ENCODE measurements around the gene TNK2.
"Not testable (repeated sequence)": the region's sequence is repeated elsewhere in the genome, so short reads cannot be mapped to it uniquely, and the experiment has no call there.

Gene TNK2

DNA sequence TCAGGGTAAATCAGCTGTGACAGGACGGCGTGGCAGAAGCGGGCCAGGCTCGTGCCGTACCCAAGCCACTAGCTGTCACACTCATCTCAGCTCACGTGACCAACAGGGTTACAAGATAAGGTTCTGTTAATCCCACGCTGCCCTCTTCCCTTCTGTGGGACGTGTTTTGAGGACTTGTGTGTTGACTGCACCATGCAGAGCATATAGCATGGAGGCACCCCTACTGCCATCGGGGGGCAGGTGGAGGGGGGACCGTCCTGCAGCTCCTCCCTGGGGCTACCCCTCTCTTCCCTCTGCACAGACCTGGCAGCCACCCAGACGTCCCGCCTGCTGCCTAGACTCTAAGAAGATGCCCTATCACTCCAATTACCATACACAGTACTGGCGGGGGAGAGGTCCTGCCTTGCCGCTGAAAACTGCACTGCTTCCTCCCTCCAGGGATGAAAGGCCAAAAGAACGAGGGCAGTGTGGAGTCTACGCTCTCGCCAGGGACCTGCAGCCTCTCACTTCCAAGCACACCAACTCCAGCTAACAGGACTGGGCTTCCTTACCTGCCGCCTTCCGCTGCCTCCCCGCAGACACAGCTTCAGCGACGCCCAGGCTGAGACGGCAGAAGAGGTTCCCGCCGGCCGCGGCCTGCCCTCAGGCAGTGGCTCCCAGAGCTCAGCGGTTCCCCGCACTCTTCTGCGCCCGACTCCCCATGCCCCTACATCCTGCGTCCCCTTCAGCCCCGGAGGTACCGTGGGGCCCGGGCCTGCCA, at the start of gene TNK2:
TSS of gene TNK2 (minus strand) at position 618 of the 760 bp plus-strand sequence. CDS start 19,963 bp downstream, outside the sequence.
- DNase-seq, result peak; percentile 95

DNA sequence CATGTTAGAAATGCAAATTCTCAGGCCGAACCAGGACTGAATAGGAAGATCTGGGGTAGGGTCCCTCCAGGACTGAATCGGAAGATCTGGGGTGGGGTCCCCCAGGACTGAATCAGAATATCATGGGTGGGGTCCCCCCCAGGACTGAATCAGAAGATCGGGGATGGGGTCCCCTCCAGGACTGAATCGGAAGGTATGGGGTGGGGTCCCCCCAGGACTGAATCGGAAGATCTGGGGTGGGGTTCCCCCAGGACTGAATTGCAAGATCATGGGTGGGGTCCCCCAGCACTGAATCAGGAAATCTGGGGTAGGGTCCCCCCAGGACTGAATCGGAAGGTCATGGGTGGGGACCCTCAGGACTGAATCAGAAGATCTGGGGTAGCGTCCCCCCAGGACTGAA, 48.2 kb upstream of the TNK2 start:
- no peak for DNase-seq

DNA sequence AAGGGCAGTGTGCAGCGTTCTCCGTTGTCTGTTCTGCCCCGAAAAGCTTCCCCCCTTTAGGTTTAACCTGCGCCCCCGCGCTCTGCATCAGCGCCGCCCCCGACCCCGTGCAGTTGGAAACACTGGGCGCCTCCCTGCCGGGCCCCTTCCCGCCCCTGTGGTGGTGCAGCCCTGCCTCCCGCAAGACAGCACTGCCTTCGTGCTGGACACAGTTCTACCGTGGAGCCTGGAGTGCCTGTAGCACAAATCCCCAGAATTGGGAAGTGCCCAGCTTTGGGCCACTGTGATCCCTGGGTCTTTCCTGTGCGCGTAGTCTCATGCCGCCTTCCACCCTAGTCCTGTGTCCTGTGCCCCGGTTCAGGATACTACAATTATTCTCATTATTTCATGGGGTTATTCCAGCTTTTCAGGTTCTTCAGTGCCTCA, 47.1 kb upstream of the TNK2 start:
- DNase-seq, result not testable (repeated sequence)

DNA sequence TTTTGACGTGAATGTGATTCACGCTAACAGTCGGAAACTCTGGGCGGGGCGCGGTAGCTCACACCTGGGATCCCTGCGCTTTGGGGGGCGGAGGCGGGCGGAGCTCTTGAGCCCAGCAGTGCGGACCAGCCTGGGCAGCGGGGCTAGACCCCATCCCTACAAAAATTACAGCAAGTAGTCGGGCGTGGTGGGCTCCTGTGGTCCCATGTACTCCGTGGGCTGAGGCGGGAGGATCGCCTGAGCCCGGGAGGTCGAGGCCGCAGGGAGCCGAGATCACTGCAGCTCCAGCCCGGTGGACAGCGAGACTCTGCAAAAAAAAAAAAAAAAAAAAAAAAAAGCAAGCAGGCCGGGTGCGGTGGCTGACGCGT, 46.4 kb upstream of the TNK2 start:
- not testable (repeated sequence) for DNase-seq

DNA sequence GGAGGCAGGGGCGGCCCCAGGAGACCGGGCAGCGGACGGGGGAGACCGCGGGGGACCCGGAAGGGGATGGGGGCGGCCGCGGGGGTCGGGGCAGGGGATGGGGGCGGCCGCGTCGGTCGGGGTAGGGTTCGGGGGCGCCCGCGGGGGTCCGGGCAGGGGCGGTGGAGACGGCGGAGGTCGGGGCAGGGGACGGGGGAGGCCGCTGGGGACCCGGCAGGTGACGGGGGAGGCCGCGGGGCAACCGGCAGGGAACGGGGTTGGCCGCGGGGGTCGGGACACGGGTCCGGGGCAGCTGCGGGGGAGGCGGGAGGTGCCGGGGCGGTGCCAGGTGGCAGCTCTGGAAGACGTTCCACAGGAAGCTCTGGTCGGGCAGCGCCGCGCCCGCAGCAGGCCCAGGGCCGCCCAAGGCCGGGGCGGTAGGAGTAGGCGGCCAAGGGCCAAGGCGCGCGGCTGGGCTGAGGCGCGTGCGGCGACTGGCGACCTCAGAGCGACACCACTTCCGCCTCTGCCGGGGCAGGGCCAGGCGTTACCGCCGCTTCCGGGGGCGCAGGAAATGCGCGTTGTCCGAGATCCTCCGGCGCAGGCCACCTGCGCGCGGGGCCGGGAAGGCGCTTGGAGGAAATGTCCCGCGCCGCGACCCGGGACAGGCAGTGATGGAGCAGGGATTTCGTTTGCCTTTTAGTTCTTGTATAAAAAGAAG, 45.9 kb upstream of the TNK2 start:
- DNase-seq, result peak; percentile 83

DNA sequence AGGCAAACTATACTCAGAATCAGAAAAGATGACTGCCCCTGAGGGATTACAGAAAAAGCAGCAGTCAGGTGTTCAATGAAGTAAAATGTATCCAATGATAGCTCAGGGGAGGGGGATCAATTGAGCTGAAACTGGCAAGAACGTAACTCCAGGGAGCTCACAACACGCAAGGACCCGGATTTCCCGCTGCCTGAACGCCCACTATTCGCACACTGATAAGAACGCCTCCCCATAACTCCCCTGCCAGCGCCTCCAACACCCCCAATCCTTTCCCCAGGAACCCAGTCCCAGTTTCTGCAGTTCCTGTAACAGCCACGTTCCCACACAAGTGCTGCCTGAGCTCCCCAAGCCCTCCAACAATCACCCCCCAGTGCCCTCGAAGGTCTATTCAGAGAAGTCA, 44.2 kb upstream of the TNK2 start:
- not testable (repeated sequence) for DNase-seq

DNA sequence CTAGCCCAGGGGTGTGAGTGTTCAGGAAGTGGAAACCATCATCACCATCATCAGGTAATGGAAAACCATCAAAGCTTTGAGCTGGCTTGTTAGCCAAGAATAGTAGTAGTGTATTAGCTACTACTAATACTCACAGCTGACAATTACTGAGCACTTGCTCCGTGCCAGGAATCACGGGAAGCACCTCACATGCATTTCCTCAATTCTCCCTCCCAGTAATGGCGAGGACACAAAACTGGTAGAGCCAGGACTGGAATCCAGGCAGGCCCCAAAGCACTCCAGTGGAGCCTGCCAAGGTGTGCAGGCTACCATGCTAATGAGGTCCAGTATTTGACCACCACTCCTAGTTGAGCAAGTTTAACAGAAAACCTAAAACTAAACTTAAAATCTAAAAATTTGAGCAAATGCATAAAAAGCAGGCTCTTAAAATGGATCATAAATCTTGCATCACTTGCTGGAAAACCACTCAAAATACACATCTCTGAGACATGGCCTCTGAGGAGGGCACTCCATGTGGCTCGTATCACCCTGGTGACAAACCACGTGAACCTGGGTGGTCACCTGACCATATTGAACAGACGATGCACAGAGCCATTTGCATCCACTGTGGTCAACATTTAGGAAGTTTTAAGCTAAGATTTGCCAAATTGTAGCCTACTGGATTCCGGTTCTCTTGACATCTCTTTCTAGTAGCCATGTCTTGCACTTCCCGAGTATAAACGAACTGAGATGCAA, 43.3 kb upstream of the TNK2 start:
- DNase-seq, result not testable (repeated sequence)

DNA sequence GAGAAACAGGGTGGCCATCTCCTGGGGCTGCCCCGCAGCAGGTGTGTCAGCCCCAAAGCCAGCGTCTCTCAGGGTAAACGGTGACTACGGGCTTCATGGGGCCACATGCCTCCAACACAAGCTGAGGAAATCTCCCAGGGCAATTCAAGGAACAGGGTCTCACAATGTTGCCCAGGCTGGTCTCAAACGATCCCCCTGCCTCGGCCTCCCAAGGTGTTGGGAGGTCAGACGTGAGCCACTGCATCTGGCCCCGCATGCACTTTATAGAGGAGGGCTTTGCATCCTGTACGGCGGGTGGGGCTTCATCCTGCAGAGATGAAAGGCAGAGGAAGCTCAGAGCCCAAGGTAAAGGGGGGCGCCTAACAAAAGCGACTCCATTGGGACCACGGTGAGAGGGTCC, 42.4 kb upstream of the TNK2 start:
- not testable (repeated sequence) for DNase-seq

DNA sequence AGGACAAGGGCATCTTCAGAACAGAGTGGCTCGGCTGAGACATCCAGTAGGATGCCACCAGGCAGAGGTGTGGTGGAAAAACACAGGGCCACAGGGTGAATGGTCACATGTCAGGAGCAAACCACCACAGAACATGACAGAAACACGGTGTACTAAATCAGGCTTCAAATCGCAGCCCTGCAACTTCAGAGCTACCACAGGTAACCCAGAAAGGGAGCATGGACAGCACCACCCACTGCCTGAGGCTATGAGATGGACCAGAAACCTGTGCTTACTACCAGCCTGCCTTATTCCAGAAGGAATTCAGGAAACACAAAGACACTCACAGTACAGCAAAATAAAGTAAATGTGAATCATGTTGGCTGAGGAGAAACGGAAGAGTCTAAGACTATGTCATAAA, 41.8 kb upstream of the TNK2 start:
- not testable (repeated sequence) for DNase-seq

DNA sequence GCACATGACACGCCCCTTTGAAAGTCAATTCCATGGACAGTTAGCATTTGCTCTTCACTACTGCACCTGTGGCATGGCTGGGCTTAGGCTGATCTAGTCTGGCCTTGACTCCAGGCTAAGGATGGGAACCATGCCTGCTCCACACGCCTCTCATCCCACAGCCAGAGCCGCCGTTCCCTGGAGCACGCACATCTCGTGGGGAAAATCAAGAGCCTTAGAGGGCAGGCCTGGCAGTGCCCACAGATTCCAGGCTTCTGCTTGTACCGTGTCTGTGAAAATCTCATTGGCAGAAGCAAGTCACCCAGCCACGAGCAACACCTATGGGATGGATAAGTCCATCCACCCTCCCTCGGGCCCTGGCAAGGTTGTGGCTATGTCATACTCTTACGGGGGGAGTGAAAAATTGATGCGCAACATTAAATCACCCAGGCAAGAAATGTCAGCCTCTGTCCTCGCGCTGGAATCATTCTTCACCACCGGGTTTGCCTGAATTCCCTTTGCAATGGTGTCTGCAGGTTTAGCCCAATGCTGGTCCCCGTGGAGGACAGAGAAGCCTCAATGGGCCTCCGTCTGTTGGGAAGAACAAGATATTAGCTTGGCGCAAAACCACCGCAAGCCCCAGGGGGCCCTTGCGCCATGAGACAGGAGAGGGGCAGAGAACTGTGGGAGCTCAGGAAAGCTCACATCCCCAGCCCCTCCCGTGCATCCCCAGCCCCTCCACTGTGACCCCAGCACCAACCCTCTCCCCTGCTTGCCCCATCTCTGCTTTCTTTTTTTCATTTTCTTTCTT, 38.8 kb upstream of the TNK2 start:
- DNase-seq, result not testable (repeated sequence)

DNA sequence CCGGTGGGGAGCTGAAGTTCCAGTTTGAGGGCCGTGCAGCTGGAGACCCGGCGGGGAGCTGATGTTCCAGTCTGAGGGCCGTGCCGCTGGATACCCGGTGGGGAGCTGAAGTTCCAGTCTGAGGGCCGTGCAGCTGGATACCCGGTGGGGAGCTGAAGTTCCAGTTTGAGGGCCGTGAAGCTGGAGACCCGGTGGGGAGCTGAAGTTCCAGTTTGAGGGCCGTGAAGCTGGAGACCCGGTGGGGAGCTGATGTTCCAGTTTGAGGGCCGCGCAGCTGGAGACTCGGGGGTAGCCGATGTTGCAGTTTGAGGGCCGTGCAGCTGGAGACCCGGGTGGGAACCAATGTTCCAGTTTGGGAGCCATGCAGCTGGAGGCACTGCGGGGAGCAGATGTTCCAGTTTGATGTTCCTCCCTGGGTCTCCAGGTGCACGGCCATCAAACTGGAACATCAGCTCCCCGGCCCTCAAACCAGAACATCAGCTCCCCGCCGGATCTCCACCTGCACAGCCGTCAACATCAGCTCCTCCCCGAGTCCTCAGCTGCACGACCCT, 33.0 kb upstream of the TNK2 start:
- DNase-seq, result not testable (repeated sequence)

DNA sequence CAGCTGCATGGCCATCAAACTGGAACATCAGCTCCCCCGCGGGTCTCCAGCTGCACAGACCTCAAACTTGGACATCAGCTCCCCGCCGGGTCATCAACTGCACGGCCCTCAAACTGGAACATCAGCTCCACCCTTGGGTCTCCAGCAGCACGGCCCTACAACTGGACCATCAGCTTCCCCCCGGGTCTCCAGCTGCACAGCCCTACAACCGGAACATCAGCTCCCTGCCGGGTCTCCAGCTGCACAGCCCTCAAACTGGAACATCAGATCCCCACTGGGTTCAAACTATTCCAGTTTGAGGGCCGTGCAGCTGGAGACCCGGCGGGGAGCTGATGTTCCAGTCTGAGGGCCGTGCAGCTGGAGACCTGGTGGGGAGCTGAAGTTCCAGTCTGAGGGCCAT, 32.5 kb upstream of the TNK2 start:
- not testable (repeated sequence) for DNase-seq

DNA sequence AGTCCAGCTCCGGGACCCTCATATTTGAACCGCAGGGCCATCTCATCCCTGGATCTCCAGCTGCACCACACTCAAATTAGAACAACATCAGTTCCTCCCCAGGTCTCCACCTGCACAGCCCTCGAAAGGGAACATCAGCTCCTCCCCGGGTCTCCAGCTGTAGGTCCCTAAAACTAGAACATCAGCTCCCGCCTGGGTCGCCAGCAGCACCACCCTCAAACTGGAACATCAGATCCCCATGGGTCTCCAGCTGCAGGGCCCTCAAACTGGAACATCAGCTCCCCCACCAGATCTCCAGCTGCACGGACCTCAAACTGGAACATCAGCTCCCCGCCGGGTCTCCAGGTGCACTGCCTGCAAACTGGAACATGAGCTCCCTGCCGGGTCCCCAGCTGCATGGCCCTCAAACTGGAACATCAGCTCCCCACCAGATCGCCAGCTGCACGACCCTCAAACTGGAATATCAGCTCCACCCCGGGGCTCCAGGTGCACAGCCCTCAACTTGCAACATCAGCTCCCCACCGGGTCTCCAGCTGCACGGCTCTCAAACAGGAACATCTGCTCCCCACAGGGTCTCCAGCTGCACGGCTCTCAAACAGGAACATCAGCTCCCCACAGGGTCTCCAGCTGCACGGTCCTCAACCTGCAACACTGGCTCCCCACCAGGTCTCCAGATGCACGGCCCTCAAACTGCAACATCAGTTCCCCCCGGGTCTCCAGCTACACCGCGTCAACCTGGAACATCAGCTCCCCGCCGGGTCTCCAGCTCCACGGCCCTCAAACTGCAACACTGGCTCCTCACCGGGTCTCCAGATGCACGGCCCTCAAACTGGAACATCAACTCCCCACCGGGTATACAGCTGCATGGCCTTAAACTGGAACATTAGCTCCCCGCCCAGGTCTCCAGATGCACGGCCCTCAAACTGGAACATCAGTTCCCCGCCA, 31.4 kb upstream of the TNK2 start:
- DNase-seq, result not testable (repeated sequence)

DNA sequence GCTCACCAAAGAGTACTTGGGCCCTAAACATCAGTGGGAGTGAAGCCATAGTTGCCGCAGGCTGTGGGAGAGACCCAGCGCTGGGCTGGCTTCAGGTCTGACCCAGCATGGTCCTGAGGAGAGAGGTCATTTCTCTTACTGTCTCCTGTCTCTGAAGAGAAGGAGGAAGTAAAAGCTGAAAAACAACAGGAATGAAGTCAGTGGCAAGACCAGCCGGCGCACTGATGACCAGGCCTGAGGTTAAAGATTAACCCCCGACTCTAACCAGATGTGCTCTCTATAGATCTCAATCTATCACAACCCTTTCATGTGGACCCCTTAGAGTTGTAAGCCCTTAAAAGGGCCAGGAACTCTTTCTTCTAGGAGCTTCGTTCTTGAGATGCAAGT, 24.7 kb upstream of the TNK2 start:
- not testable (repeated sequence) for DNase-seq

DNA sequence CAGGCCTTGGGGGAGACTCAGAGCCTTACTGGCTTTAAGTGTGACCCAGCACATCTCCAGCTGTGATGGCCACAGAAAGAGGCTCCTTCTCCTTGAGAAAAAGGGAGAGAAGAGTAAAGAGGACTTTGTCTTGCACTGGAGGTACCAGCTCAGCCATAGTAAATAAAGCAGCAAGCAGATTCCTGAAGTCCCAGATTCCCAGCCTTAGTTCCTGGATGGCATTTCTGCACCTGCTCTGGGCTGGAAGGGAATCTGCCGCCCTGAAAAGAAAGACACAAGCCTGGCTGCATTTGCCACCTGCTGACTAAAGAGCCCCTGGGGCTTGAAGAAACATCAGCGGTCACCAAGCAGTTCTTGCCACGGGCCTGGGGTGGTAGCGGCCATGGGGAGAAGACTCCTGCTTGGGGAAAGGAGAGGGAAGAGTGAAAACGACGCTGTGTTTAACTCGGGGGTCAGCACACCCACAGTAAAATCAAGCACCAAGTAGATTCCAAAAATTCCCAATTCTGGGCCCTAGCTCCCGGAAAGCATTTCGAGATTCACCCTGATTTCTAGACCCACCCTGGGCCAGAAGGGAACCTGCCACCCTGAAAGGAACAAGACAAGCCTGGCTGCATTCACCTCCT, 24.2 kb upstream of the TNK2 start:
- no peak for DNase-seq

DNA sequence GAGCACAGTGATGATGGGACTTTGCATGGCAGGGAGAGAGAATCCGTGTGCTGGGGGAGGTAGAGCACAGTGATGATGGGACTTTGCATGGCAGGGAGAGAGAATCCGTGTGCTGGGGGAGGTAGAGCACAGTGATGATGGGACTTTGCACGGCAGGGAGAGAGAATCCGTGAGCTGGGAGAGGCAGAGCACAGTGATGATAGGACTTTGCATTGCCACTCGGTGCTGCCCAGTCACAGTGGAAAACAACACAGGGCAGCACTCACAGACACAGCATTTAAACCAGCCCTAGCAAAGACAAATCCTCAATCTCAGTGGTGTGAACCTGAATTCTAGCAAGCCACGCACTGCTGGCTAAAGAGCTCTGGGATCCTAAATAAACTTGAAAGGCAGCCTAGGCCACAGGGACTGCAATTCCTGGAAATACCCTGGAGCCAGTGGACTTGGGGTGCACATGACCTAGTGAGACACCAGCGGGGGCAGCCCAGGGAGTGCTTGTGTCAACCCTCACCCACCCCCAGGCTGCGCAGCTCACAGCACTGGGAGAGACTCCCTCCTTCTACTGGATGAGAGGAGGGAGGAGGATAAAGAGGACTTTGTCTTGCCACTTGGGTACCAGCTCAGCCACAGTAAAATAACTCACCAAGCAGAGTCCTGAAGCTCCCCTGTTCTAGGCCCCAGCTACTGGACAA, 23.4 kb upstream of the TNK2 start:
- no peak for DNase-seq

DNA sequence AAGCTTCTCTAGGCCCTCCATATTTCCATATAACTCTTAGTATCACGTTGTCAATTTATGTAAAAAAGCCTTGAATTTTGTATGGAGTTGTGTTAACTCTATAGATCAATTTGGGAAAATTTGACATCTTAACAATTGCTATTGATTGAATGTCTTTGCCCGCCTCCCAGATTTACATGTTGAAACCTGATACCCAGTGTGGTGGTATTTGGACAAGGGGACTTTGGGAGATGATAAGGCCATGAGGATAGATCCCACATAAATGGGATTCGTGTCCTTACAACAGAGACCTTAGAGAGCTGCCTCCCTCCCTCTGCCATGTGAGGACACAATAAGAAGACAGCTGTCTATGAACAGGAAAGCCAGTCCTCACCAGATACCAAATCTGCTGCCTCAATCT, 21.1 kb upstream of the TNK2 start:
- DNase-seq, result peak; percentile 27

DNA sequence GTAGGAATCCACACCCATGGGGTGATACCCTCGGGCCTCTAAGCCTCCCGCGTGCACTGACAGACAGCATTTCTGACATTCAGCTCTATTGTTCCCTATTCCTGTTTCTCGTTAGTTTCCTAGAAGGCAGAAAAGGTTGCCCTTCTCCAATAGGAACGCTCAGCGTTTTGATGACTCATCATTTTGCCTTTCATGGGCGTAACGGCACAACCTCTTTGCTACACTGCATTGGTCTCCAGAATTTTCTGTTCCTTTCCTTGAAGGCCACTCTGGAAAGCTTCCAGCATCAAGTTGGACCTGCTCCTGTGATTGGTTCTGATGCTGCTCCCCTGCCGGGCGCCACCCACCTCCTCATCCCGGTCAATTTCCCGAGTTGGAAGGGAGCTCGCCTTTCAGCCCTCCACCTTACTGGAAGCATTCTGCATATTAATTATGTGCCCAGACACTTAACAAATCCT, 13.0 kb upstream of the TNK2 start:
- no peak for DNase-seq

DNA sequence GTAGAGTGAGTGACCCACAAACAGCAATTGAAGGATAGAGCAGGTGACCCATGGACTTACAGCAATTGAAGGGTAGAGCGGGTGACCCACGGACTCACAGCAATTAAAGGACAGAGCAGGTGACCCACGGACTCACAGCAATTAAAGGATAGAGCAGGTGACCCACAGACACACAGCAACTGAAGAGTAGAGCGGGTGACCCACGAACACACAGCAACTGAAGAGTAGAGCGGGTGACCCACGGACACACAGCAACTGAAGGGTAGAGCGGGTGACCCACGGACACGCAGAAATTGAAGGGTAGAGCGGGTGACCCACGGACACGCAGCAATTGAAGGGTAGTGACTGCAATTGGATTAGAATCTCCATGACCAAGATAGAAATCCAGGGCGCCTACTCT, 9.8 kb upstream of the TNK2 start:
- no peak for DNase-seq

DNA sequence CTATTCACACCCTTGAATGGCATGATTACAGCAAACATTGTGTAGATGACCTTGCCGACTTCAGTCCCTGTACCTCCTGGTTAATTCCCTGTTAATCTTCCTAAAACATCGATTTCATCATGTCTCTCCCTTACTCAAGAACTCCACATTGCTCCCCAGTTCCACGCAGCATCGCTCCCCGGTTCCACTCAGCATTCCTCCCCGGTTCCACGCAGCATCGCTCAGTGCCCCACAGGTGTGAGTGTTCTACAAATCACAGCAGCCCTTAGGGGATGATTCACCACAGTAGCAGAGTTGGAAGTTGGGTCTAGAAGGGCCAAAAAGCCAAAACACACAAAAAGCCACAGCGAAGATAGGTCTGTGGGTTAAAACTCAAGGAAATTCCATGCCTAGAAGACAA, 8.6 kb upstream of the TNK2 start:
- no peak for DNase-seq
